ENCODE measurements around the gene MRPL34. TPM values are rescaled to one million over a fixed set of nuclear protein-coding genes. Genes with fewer than 3 reads are reported as not detected.

MRPL34 gene
- total and polyA plus RNA-seq, 9 of the 15 experiments (the other 6 are each of a cell fraction or from before 2014, with no cell fraction given): 11.5 to 256 (median 72.5) TPM

- TF ChIP-seq ZNF639 (CRISPR knock-in tag; conservative IDR thresholded peaks at IDR 0.05 in 1 of 2, IDR thresholded peaks at IDR 0.05 in 1 of 2) (0 out of 4 replicates have a peak, but pooled peaks of 1 of the 2 experiments have one; percentile 30), PYGO2 (tag; IDR thresholded peaks at IDR 0.05) (no peak), CBX8 (IDR thresholded peaks at IDR 0.05; ENCODE audit: borderline replicate concordance, extremely low read depth, low read depth, low read length, poor library complexity, severe bottlenecking) (no peak), E2F1 (CRISPR knock-in tag; IDR thresholded peaks at IDR 0.05) (peak; percentile 77; the same call in 1 of the 2 replicates), HOMEZ (CRISPR knock-in tag; IDR thresholded peaks at IDR 0.05) (no peak), NFYB (IDR thresholded peaks at IDR 0.05; ENCODE audit: extremely low read depth, insufficient read length) (no peak), ID3 (CRISPR knock-in tag; IDR thresholded peaks at IDR 0.05) (no peak), ID3 (tag; IDR thresholded peaks at IDR 0.05) (peak; percentile 75), ESRRA (IDR thresholded peaks at IDR 0.05; ENCODE audit: borderline replicate concordance, low read depth) (peak; percentile 98), ZBTB17 (CRISPR knock-in tag; IDR thresholded peaks at IDR 0.05) (peak; percentile 88), SMAD4 (CRISPR knock-in tag; conservative IDR thresholded peaks at IDR 0.05) (peak; percentile 60), ZNF561 (CRISPR knock-in tag; conservative IDR thresholded peaks at IDR 0.05) (no peak), TCF3 (CRISPR knock-in tag; IDR thresholded peaks at IDR 0.05) (peak; percentile 68), XRCC5 (IDR thresholded peaks at IDR 0.05; ENCODE audit: low read depth, low read length) (peak; percentile 95)
- TF ChIP-seq, protein P1, sequence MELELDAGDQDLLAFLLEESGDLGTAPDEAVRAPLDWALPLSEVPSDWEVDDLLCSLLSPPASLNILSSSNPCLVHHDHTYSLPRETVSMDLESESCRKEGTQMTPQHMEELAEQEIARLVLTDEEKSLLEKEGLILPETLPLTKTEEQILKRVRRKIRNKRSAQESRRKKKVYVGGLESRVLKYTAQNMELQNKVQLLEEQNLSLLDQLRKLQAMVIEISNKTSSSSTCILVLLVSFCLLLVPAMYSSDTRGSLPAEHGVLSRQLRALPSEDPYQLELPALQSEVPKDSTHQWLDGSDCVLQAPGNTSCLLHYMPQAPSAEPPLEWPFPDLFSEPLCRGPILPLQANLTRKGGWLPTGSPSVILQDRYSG (tag; conservative IDR thresholded peaks at IDR 0.05; ENCODE audit: low read depth): 0 out of 2 replicates have a peak, but pooled peaks have one; percentile 17
- TF ChIP-seq, protein P2, sequence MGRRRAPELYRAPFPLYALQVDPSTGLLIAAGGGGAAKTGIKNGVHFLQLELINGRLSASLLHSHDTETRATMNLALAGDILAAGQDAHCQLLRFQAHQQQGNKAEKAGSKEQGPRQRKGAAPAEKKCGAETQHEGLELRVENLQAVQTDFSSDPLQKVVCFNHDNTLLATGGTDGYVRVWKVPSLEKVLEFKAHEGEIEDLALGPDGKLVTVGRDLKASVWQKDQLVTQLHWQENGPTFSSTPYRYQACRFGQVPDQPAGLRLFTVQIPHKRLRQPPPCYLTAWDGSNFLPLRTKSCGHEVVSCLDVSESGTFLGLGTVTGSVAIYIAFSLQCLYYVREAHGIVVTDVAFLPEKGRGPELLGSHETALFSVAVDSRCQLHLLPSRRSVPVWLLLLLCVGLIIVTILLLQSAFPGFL (CRISPR knock-in tag; IDR thresholded peaks at IDR 0.05): 0 out of 2 replicates have a peak, but pooled peaks have one; percentile 34
These were observed at the start of gene MRPL34 (continued) for GRCh38 chr19:17305517-17306284.

Measured in K562 (cell line).